Activated CD4-positive, CD25-positive, alpha-beta regulatory T cell treated with anti-CD3 and anti-CD28 coated beads, Interleukin-2, amount 50 U/mL, for 24 hours (primary cell): ENCODE data around the gene TEX13B.

Experiments used
- ATAC-seq, 2 donors: fragments of 150-1000 bp; cut with Tn5 transposase; one replicate each; pipeline ENCODE4 v1.10.0; 2021; ENCODE audit warnings: mild to moderate bottlenecking in 1 of 2, moderate library complexity in 1 of 2

TEX13B gene

GRCh38 chrX:107935664-107936433, 46.3 kb downstream of the TEX13B start:
- no peak for ATAC-seq

GRCh38 chrX:107935200-107935599, 47.0 kb downstream of the TEX13B start:
- no peak for ATAC-seq

GRCh38 chrX:107934262-107934661, 47.9 kb downstream of the TEX13B start:
- ATAC-seq: no peak
